Effector CD8-positive, alpha-beta T cell (primary cell): ENCODE measurements around the gene FAM227A.
"Not testable (repeated sequence)": the region's sequence is repeated elsewhere in the genome, so short reads cannot be mapped to it uniquely, and the experiment has no call there.

ENCODE experiments used
- DNase-seq: peaks from one replicate; lab custom pipeline; 2025; lab: John Stamatoyannopoulos, UW

Gene FAM227A

GRCh38 chr22:38657045-38657909 lies 1.1 kb upstream of the FAM227A start:
- peak; percentile 9 for DNase-seq

- no peak for DNase-seq
Measured at GRCh38 chr22:38655519-38656255, 505 bp downstream of the FAM227A start.

GRCh38 chr22:38653741-38654140 lies 2.5 kb downstream of the FAM227A start:
- DNase-seq = no peak

- DNase-seq = no peak
Measured at GRCh38 chr22:38652859-38653258, 3.3 kb downstream of the FAM227A start.

- DNase-seq = no peak
Measured at GRCh38 chr22:38649841-38650522, 6.2 kb downstream of the FAM227A start.

- DNase-seq = no peak
Measured at GRCh38 chr22:38645430-38645829, 10.8 kb downstream of the FAM227A start.

- DNase-seq = not testable (repeated sequence)
Measured at GRCh38 chr22:38644245-38644644, 11.9 kb downstream of the FAM227A start.

GRCh38 chr22:38641476-38642040 lies 14.6 kb downstream of the FAM227A start:
- no peak for DNase-seq

- DNase-seq = no peak
Measured at GRCh38 chr22:38638728-38639127, 17.5 kb downstream of the FAM227A start.

GRCh38 chr22:38638216-38638615 lies 18.0 kb downstream of the FAM227A start:
- DNase-seq = no peak

- no peak for DNase-seq
Measured at GRCh38 chr22:38632528-38632927, 23.7 kb downstream of the FAM227A start.

GRCh38 chr22:38631724-38632123 lies 24.5 kb downstream of the FAM227A start:
- DNase-seq = no peak

GRCh38 chr22:38629108-38629507 lies 27.1 kb downstream of the FAM227A start:
- no peak for DNase-seq

- DNase-seq = no peak
Measured at GRCh38 chr22:38628444-38628843, 27.7 kb downstream of the FAM227A start.

- no peak for DNase-seq
Measured at GRCh38 chr22:38623351-38623750, 32.8 kb downstream of the FAM227A start.

- DNase-seq = no peak
Measured at GRCh38 chr22:38618682-38619081, 37.5 kb downstream of the FAM227A start.

GRCh38 chr22:38618258-38618657 lies 37.9 kb downstream of the FAM227A start:
- no peak for DNase-seq

GRCh38 chr22:38615064-38615405 lies 41.2 kb downstream of the FAM227A start:
- DNase-seq = not testable (repeated sequence)

GRCh38 chr22:38614332-38615063 lies 41.7 kb downstream of the FAM227A start:
- no peak for DNase-seq

- no peak for DNase-seq
Measured at GRCh38 chr22:38613588-38613987, 42.6 kb downstream of the FAM227A start.

GRCh38 chr22:38612217-38613006 lies 43.8 kb downstream of the FAM227A start:
- DNase-seq = no peak
